Measurements from ENCODE around the gene CTXN1.
A peak's percentile ranks its signal among the peaks of the same experiment; 100 is the strongest.
"Not testable (repeated sequence)": the region's sequence is repeated elsewhere in the genome, so short reads cannot be mapped to it uniquely, and the experiment has no call there.

CTXN1 gene

GRCh38 chr19:7933828-7934725, 8.1 kb upstream of the CTXN1 start:
- no peak for DNase-seq (ENCODE audit: low read depth)
- no peak overlapping the region for H3K4me3 ChIP-seq (ENCODE audit: low read depth, low read length)
- TF ChIP-seq CTCF (IDR thresholded peaks at IDR 0.05; ENCODE audit: insufficient read depth, low read depth, low read length, missing control alignments), result no peak

GRCh38 chr19:7933411-7933810, 7.5 kb upstream of the CTXN1 start:
- peak; percentile 15 for TF ChIP-seq CTCF (IDR thresholded peaks at IDR 0.05; ENCODE audit: insufficient read depth, low read depth, low read length, missing control alignments)
- H3K4me3 ChIP-seq (ENCODE audit: low read depth, low read length), result no peak overlapping the region
- DNase-seq (ENCODE audit: low read depth), result no peak

GRCh38 chr19:7932930-7933300, 7.0 kb upstream of the CTXN1 start:
- TF ChIP-seq CTCF (IDR thresholded peaks at IDR 0.05; ENCODE audit: insufficient read depth, low read depth, low read length, missing control alignments), result no peak
- no peak overlapping the region for H3K4me3 ChIP-seq (ENCODE audit: low read depth, low read length)
- DNase-seq (ENCODE audit: low read depth), result no peak

- no peak for TF ChIP-seq CTCF (IDR thresholded peaks at IDR 0.05; ENCODE audit: insufficient read depth, low read depth, low read length, missing control alignments)
- no peak for DNase-seq (ENCODE audit: low read depth)
- no peak overlapping the region for H3K4me3 ChIP-seq (ENCODE audit: low read depth, low read length)
Measured at GRCh38 chr19:7932276-7932929, 6.5 kb upstream of the CTXN1 start.

GRCh38 chr19:7931221-7932061, 5.5 kb upstream of the CTXN1 start:
- TF ChIP-seq CTCF (IDR thresholded peaks at IDR 0.05; ENCODE audit: insufficient read depth, low read depth, low read length, missing control alignments), result no peak
- no peak for DNase-seq (ENCODE audit: low read depth)
- no peak overlapping the region for H3K4me3 ChIP-seq (ENCODE audit: low read depth, low read length)

- H3K4me3 ChIP-seq (ENCODE audit: low read depth, low read length), result no peak overlapping the region
- DNase-seq (ENCODE audit: low read depth), result no peak
- no peak for TF ChIP-seq CTCF (IDR thresholded peaks at IDR 0.05; ENCODE audit: insufficient read depth, low read depth, low read length, missing control alignments)
Measured at GRCh38 chr19:7930765-7931164, 4.8 kb upstream of the CTXN1 start.

GRCh38 chr19:7930030-7930429, 4.1 kb upstream of the CTXN1 start:
- DNase-seq (ENCODE audit: low read depth); H3K4me3 ChIP-seq (ENCODE audit: low read depth, low read length): not testable (repeated sequence)

Measured in GM12865 (cell line).